ENCODE measurements around the gene TAF4. TPM values are rescaled to one million over a fixed set of nuclear protein-coding genes. Genes with fewer than 3 reads are reported as not detected.

Gene TAF4
- total and polyA plus RNA-seq, 2 donors from 2014 or later = 3.7 to 18.4 TPM

GRCh38 chr20:61929561-61929960 lies 136.1 kb downstream of the TAF4 start:
- H3K4me1 ChIP-seq (ENCODE audit: control insufficient read depth in 2 of 3, insufficient read depth in 2 of 3, low read depth in 1 of 3, low read length in 3 of 3) = no peaks in the 10 kb centered on the region
- no peaks in the 10 kb centered on the region for H3K36me3 ChIP-seq (ENCODE audit: control insufficient read depth in 2 of 3, insufficient read depth in 3 of 3, low read length in 3 of 3)
- no peak overlapping the region for H3K4me3 ChIP-seq (ENCODE audit: low read length in 3 of 3)
- no peak overlapping the region for H3K9ac ChIP-seq (ENCODE audit: low read length in 3 of 3)
- no peaks in the 10 kb centered on the region for H3K27me3 ChIP-seq (ENCODE audit: control insufficient read depth, insufficient read depth, low read length)
- TF ChIP-seq CTCF (IDR thresholded peaks at IDR 0.05; ENCODE audit: borderline replicate concordance, extremely low read depth, insufficient read depth) = no peak
- H3K9me3 ChIP-seq (ENCODE audit: control insufficient read depth in 2 of 3, insufficient read depth in 1 of 3, low read length in 3 of 3) = no peaks in the 10 kb centered on the region
- intact Hi-C loops (cut with DNase I) = no loop called here
- no peak overlapping the region for H3K27ac ChIP-seq (ENCODE audit: low read depth in 2 of 2, low read length in 2 of 2)
- FAIRE-seq = no peak
- DNase-seq = peak in 1 of 5 donors; percentile 25

- Histone ChIP-seq H3K9me3 (ENCODE audit: control insufficient read depth in 2 of 3, insufficient read depth in 1 of 3, low read length in 3 of 3) (no peaks in the 10 kb centered on the region), H3K4me3 (ENCODE audit: low read length in 3 of 3) (no peak overlapping the region), H3K36me3 (ENCODE audit: control insufficient read depth in 2 of 3, insufficient read depth in 3 of 3, low read length in 3 of 3) (no peaks in the 10 kb centered on the region), H3K27me3 (ENCODE audit: control insufficient read depth, insufficient read depth, low read length) (no peaks in the 10 kb centered on the region), H3K9ac (ENCODE audit: low read length in 3 of 3) (no peak overlapping the region), H3K4me1 (ENCODE audit: control insufficient read depth in 2 of 3, insufficient read depth in 2 of 3, low read depth in 1 of 3, low read length in 3 of 3) (no peaks in the 10 kb centered on the region), H3K27ac (ENCODE audit: low read depth in 2 of 2, low read length in 2 of 2) (no peak overlapping the region)
- FAIRE-seq (no peak), DNase-seq (peak in 1 of 5 donors; percentile 65)
- intact Hi-C loops (cut with DNase I) = no loop called here
- TF ChIP-seq CTCF (IDR thresholded peaks at IDR 0.05; ENCODE audit: borderline replicate concordance, extremely low read depth, insufficient read depth) = no peak
Observed at GRCh38 chr20:61927826-61928541, 137.7 kb downstream of the TAF4 start.

GRCh38 chr20:61927193-61927825 lies 138.4 kb downstream of the TAF4 start:
- H3K4me1 ChIP-seq (ENCODE audit: control insufficient read depth in 2 of 3, insufficient read depth in 2 of 3, low read depth in 1 of 3, low read length in 3 of 3) = no peaks in the 10 kb centered on the region
- H3K9ac ChIP-seq (ENCODE audit: low read length in 3 of 3) = no peak overlapping the region
- DNase-seq (peak in 1 of 5 donors; percentile 65), FAIRE-seq (no peak)
- intact Hi-C loops (cut with DNase I) = no loop called here
- H3K27me3 ChIP-seq (ENCODE audit: control insufficient read depth, insufficient read depth, low read length) = no peaks in the 10 kb centered on the region
- no peaks in the 10 kb centered on the region for H3K9me3 ChIP-seq (ENCODE audit: control insufficient read depth in 2 of 3, insufficient read depth in 1 of 3, low read length in 3 of 3)
- no peak overlapping the region for H3K27ac ChIP-seq (ENCODE audit: low read depth in 2 of 2, low read length in 2 of 2)
- no peak overlapping the region for H3K4me3 ChIP-seq (ENCODE audit: low read length in 3 of 3)
- no peak for TF ChIP-seq CTCF (IDR thresholded peaks at IDR 0.05; ENCODE audit: borderline replicate concordance, extremely low read depth, insufficient read depth)
- no peaks in the 10 kb centered on the region for H3K36me3 ChIP-seq (ENCODE audit: control insufficient read depth in 2 of 3, insufficient read depth in 3 of 3, low read length in 3 of 3)

All from kidney (tissue), 14 donors.